HG02588 (cell line): ENCODE measurements around the gene GSS.

ENCODE experiments used
- ATAC-seq: cut with Tn5 transposase; IDR thresholded peaks from one replicate; pipeline ENCODE4 v1.9.1; 2021; ENCODE audit warnings: mild to moderate bottlenecking, moderate library complexity; ENCODE audit not compliant: unreplicated experiment

The GSS gene

GRCh38 chr20:34978092-34978744 is 22.6 kb upstream of the GSS start:
- no peak for ATAC-seq

- ATAC-seq: no peak
Observed at GRCh38 chr20:34977365-34978091, 21.9 kb upstream of the GSS start.

- no peak for ATAC-seq
Observed at GRCh38 chr20:34976286-34976685, 20.7 kb upstream of the GSS start.

- ATAC-seq: no peak
Observed at GRCh38 chr20:34974246-34974645, 18.6 kb upstream of the GSS start.

GRCh38 chr20:34971561-34972235 is 16.1 kb upstream of the GSS start:
- no peak for ATAC-seq

- ATAC-seq: no peak
Observed at GRCh38 chr20:34970846-34971560, 15.4 kb upstream of the GSS start.

- ATAC-seq: no peak
Observed at GRCh38 chr20:34970193-34970840, 14.7 kb upstream of the GSS start.

- ATAC-seq: no peak
Observed at GRCh38 chr20:34968042-34968775, 12.6 kb upstream of the GSS start.

- no peak for ATAC-seq
Observed at GRCh38 chr20:34967421-34967820, 11.8 kb upstream of the GSS start.

- ATAC-seq: no peak
Observed at GRCh38 chr20:34965051-34965450, 9.4 kb upstream of the GSS start.

GRCh38 chr20:34964486-34964885 is 8.9 kb upstream of the GSS start:
- no peak for ATAC-seq

GRCh38 chr20:34956751-34957472 is 1.3 kb upstream of the GSS start:
- no peak for ATAC-seq

GRCh38 chr20:34956041-34956458 is 444 bp upstream of the GSS start:
- ATAC-seq: no peak

GRCh38 chr20:34954904-34955230 is 739 bp downstream of the GSS start:
- no peak for ATAC-seq

GRCh38 chr20:34953960-34954359 is 1.6 kb downstream of the GSS start:
- ATAC-seq: no peak

GRCh38 chr20:34952671-34953070 is 2.9 kb downstream of the GSS start:
- no peak for ATAC-seq

GRCh38 chr20:34951652-34952051 is 4.0 kb downstream of the GSS start:
- ATAC-seq: no peak

GRCh38 chr20:34951252-34951651 is 4.4 kb downstream of the GSS start:
- no peak for ATAC-seq

GRCh38 chr20:34949120-34949519 is 6.5 kb downstream of the GSS start:
- ATAC-seq: no peak

GRCh38 chr20:34948030-34948429 is 7.6 kb downstream of the GSS start:
- no peak for ATAC-seq
